Neural cell (in vitro differentiated cells): Measurements from ENCODE around the gene MYO1G. TPM values are rescaled to one million over a fixed set of nuclear protein-coding genes. Genes with fewer than 3 reads are reported as not detected.

Source experiments
- H2AFZ ChIP-seq: fragments of 200-600, 300-800 bp; sonication (generic), shearing (Covaris generic); 2 replicates; pipeline ENCODE4 v1.6.0; 2014; ENCODE audit warnings: low read depth, mild to moderate bottlenecking, antibody characterized with exemption, low read length, moderate library complexity
- H3F3A ChIP-seq: fragments of 200-600 bp; shearing (Covaris generic); 2 replicates; pipeline ENCODE4 v1.6.1; 2016; ENCODE audit warnings: mild to moderate bottlenecking, moderate library complexity, mixed read lengths, antibody characterized with exemption, low read length; ENCODE audit not compliant: insufficient read depth, poor library complexity, severe bottlenecking
- H3K27ac ChIP-seq: fragments of 200-600, 300-800 bp; sonication (generic), shearing (Covaris generic); 2 replicates; pipeline ENCODE4 v1.5.1; 2014; ENCODE audit warnings: mild to moderate bottlenecking, low read length, moderate library complexity
- H3K27me3 ChIP-seq: fragments of 300-800, 200-600 bp; sonication (generic), shearing (Covaris generic); 2 replicates; pipeline ENCODE4 v1.6.0; 2014; ENCODE audit warnings: mild to moderate bottlenecking, low read depth, low read length, moderate library complexity; ENCODE audit not compliant: insufficient read depth
- H3K36me3 ChIP-seq: fragments of 300-800, 200-600 bp; sonication (generic), shearing (Covaris generic); 2 replicates; pipeline ENCODE4 v1.5.1; 2014; ENCODE audit warnings: mild to moderate bottlenecking, antibody characterized with exemption, low read length, moderate library complexity; ENCODE audit not compliant: insufficient read depth
- H3K4me2 ChIP-seq: fragments of 300-800, 200-600 bp; sonication (generic), shearing (Covaris generic); 2 replicates; pipeline ENCODE4 v1.6.0; 2014; ENCODE audit warnings: mild to moderate bottlenecking, low read length
- H3K4me3 ChIP-seq: fragments of 300-800, 200-600 bp; sonication (generic), shearing (Covaris generic); 2 replicates; pipeline ENCODE4 v1.5.1; 2014; ENCODE audit warnings: mild to moderate bottlenecking, low read length, moderate library complexity
- H3K79me2 ChIP-seq: fragments of 200-600 bp; shearing (Covaris generic); replicated peaks from 2 replicates; pipeline ENCODE4 v1.6.0; 2014; ENCODE audit warnings: mild to moderate bottlenecking, low read length, moderate library complexity; ENCODE audit not compliant: insufficient read depth
- H3K9ac ChIP-seq: fragments of 300-800, 200-600 bp; sonication (generic), shearing (Covaris generic); 2 replicates; pipeline ENCODE4 v1.6.1; 2016; ENCODE audit warnings: mild to moderate bottlenecking, low read length, mixed read lengths
- H3K9me2 ChIP-seq: fragments of 200-600 bp; shearing (Covaris generic); 2 replicates; pipeline ENCODE4 v1.6.1; 2016; ENCODE audit warnings: mild to moderate bottlenecking, low read length, mixed read lengths; ENCODE audit not compliant: insufficient read depth
- H3K9me3 ChIP-seq: fragments of 200-600, 300-800 bp; sonication (generic), shearing (Covaris generic); 2 replicates; pipeline ENCODE4 v1.6.1; 2016; ENCODE audit warnings: mild to moderate bottlenecking, mixed run types, low read length, moderate library complexity, mixed read lengths
- H4K20me1 ChIP-seq: fragments of 200-600 bp; shearing (Covaris generic); 2 replicates; pipeline ENCODE4 v1.6.1; 2016; ENCODE audit warnings: mild to moderate bottlenecking, mixed run types; ENCODE audit not compliant: insufficient read depth
- CTCF ChIP-seq: fragments of 450-650 bp; IDR thresholded peaks from 2 replicates; pipeline ENCODE4 v1.5.1; 2014; ENCODE audit warnings: antibody characterized with exemption, mild to moderate bottlenecking, moderate library complexity; ENCODE audit not compliant: poor library complexity, severe bottlenecking
- EP300 ChIP-seq: fragments of 450-650 bp; conservative IDR thresholded peaks from 2 replicates; pipeline ENCODE4 v1.6.1; 2014; ENCODE audit warnings: antibody characterized with exemption, mild to moderate bottlenecking, moderate library complexity; ENCODE audit not compliant: poor library complexity, severe bottlenecking
- EZH2 ChIP-seq: fragments of 200-600, 300-800 bp; shearing (Covaris generic), sonication (generic); IDR thresholded peaks from 2 replicates; pipeline ENCODE4 v1.6.1; 2014; ENCODE audit warnings: antibody characterized with exemption, low read length, borderline replicate concordance, mild to moderate bottlenecking; ENCODE audit not compliant: insufficient read depth, poor library complexity, severe bottlenecking
- MXI1 ChIP-seq: fragments of 450-650 bp; conservative IDR thresholded peaks from 2 replicates; pipeline ENCODE4 v1.6.1; 2014; ENCODE audit warnings: antibody characterized with exemption, mild to moderate bottlenecking; ENCODE audit not compliant: poor library complexity, severe bottlenecking
- POLR2AphosphoS5 ChIP-seq: IDR thresholded peaks from 2 replicates; pipeline ENCODE4 v1.6.1; 2012
- RAD21 ChIP-seq: fragments of 450-650 bp; conservative IDR thresholded peaks from 2 replicates; pipeline ENCODE4 v1.6.1; 2014; ENCODE audit warnings: antibody characterized with exemption, mild to moderate bottlenecking, moderate library complexity
- REST ChIP-seq: IDR thresholded peaks from 2 replicates; pipeline ENCODE4 v1.6.1; 2012; ENCODE audit warnings: borderline replicate concordance
- SMC3 ChIP-seq: fragments of 450-650 bp; conservative IDR thresholded peaks from 2 replicates; pipeline ENCODE4 v1.6.1; 2014; ENCODE audit warnings: antibody characterized with exemption, mild to moderate bottlenecking, moderate library complexity; ENCODE audit not compliant: poor library complexity
- TAF1 ChIP-seq: IDR thresholded peaks from 2 replicates; pipeline ENCODE4 v1.6.1; 2012; ENCODE audit warnings: low read depth
- polyA plus RNA-seq: library from polyadenylated mRNA; depleted of rRNA; stranded (reverse); fragments of >200 nt; gene quantifications from 2 replicates; pipeline ENCODE4 v1.2.3, GENCODE V29; 2014

Gene MYO1G
- polyA plus RNA-seq, 1 donor from 2014 or later: 0.38 TPM

GRCh38 chr7:44962483-44963251 lies 16.1 kb downstream of the MYO1G start:
- peak overlapping the region; percentile 18 for H3K4me3 ChIP-seq
- H3K9ac ChIP-seq: no peak overlapping the region
- H2AFZ ChIP-seq: no peak overlapping the region

More at GRCh38 chr7:44962483-44963251, 16.1 kb downstream of the MYO1G start:
- Histone ChIP-seq H3K79me2 (no peaks in the 10 kb centered on the region), H3K27me3 (peaks cover 22% of the 10 kb centered on the region), H3K27ac (no peak overlapping the region), H3K9me3 (no peaks in the 10 kb centered on the region), H3K4me2 (no peak overlapping the region), H3K36me3 (no peaks in the 10 kb centered on the region), H3F3A (no peaks in the 10 kb centered on the region), H3K9me2 (no peaks in the 10 kb centered on the region), H4K20me1 (no peaks in the 10 kb centered on the region)
- TF ChIP-seq EZH2 (no peak), MXI1 (no peak), REST (no peak), SMC3 (no peak), EP300 (no peak), RAD21 (no peak), POLR2AphosphoS5 (no peak), TAF1 (no peak), CTCF (no peak)
